HG03135 (cell line): ENCODE results near the gene GORASP1.

Experiments used
- ATAC-seq: cut with Tn5 transposase; IDR thresholded peaks from one replicate; pipeline ENCODE4 v1.9.1; 2021; ENCODE audit warnings: mild to moderate bottlenecking, moderate library complexity; ENCODE audit not compliant: unreplicated experiment

Gene GORASP1

DNA sequence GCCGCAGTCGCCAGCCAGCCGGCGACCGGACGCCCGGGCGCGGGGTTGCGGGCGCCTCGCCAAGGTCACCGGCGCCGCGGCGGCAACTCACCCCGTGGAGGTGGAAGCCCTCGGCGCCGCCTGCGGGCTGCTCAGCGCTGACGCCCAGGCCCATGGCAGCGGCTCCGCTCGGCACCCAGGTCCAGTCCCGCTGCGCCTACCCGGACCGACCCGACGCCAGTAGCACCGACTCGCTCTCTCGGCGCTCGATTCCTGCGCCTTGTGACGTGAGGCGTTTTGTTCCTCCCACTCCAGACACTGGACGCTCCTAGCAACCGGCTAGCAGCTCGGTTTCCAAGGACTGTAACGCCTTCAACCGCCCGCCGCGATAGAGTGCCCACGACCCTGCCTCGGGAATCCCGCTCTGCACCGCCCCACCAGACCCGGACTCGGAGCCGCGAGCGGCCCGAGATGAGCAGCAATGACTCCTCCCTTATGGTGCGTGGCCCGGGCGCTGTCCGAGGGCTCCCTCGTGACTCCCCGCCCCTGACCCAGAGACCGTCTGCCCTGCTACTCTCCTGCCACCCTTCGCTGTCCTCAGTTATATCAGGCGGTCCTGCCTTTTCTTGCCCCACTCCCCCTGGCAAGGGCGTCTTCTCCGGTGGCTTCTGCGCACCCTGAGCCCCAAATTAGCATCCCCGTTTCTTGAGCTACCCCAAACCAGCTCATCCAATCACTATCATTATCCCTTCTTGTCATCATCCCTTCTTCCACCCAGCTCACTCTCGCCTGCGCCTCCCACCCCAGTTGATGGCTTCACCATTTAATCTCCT lies at the start of gene GORASP1, which contains the start of gene TTC21A:
Gene GORASP1, minus strand, starts transcription at position 240 of the 812 bp plus-strand sequence. Its CDS starts 86 bp downstream, at position 154.
Gene TTC21A, plus strand, starts transcription at position 293 of the 812 bp plus-strand sequence. Its CDS starts 158 bp downstream, at position 451.
- no peak for ATAC-seq

GRCh38 chr3:39156421-39156820 lies 49.0 kb upstream of the GORASP1 start:
- no peak for ATAC-seq

DNA sequence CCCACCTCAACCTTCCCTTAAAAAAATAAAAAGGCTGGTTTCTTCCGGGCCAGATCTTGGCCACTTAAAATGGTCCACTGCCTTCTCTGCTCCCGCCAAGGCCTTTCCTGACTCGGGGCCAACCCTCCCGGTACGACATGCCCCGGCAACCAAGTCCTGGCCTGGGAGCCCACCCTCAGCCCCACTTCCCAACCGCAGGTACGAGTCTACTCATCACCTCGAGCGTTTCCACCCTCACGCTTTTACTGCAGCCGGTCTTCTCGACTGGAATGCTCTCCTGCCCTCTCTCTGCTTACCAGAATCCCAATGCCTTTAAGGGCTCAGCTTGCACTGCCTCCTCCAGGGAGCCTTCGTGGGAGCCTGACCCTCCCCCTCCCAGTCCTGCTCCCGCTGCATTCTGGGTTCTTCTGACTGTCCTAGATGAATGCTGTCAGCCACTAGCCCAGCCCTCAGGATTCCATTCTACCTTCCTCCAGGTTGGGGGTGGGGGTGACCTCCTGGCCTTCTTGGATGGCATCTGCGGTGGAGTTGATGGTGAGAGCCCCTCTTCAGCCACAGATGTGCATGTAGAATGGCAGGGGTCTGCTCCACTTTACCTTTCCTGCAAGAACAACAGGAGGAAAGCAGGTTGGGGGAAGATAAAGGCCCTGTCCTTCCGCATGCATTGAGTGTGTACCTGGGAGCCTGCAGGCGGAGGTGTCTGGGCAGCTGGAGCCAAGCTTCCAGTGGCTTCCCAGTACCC lies 47.0 kb upstream of the GORASP1 start:
- no peak for ATAC-seq

GRCh38 chr3:39153977-39154279 lies 46.5 kb upstream of the GORASP1 start:
- ATAC-seq: no peak

- ATAC-seq: no peak
Observed at GRCh38 chr3:39150803-39151631, 43.6 kb upstream of the GORASP1 start.

- no peak for ATAC-seq
Observed at GRCh38 chr3:39150148-39150802, 42.8 kb upstream of the GORASP1 start.

GRCh38 chr3:39149498-39150147 lies 42.2 kb upstream of the GORASP1 start:
- no peak for ATAC-seq

DNA sequence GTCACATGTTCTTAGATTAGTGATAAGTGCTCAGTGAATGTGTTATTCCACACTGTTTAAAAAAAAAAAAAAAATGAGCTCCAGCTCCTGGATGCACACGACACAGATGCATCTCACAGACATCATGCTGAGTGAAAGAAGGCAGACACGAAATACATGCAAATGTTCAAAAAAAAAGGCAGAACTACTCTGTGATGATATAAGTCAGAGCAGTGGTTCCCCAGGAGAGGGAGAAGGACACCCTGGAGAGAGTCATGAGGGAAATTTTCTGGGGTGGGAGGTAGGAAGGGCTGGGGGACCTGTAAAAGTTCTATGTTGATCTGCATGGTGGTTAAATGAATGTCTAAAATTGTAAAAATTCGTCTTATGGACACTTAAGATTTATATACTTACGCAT lies 41.6 kb upstream of the GORASP1 start:
- no peak for ATAC-seq

- ATAC-seq: no peak
Observed at GRCh38 chr3:39148435-39149058, 41.1 kb upstream of the GORASP1 start.

- ATAC-seq: peak; percentile 25
Observed at GRCh38 chr3:39147711-39148434, 40.4 kb upstream of the GORASP1 start.

- ATAC-seq: no peak
Observed at GRCh38 chr3:39146611-39147591, 39.5 kb upstream of the GORASP1 start.

DNA sequence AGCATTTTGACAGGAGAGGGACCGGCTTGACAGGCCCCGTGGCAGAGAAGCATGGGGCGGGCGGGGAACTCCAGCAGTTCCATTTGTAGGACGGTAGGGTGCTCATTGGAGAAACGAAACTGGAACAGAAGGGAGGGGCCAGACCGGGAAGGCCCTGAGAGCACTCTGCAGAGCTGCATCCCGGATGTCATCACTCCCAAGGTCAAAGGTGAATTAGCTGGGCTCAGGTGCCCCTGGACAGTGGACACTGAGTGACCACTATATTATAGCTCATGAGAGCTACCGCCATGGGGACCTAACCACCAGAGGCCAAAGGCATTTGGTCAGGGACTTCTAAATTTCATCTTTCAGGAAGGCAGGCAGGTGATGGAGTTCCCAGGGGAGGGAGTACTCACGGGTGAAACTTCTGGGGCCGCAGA lies 38.7 kb upstream of the GORASP1 start:
- no peak for ATAC-seq

GRCh38 chr3:39144748-39145380 lies 37.4 kb upstream of the GORASP1 start:
- ATAC-seq: no peak

- ATAC-seq: no peak
Observed at GRCh38 chr3:39144095-39144747, 36.8 kb upstream of the GORASP1 start.

GRCh38 chr3:39143051-39143885 lies 35.8 kb upstream of the GORASP1 start:
- ATAC-seq: no peak

DNA sequence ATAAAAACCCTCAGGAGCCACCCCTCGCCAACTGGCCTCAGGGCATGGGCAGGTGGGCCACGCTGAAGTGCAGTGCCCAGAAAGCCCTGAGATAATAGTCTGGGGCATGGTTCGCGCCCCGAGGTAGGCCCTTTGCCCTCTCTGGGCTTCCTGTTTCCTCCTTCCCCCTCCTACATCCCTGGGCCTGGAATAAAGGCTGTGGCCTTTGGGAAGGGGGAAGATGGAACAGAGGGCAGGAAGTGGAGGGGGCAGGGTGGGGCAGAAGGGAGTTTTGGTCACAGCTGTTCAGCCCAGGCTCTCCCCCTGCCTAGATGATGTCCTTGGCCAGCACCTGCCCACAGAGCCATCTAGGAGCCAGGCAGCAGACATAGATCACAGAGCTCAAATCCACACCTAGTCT lies 34.6 kb upstream of the GORASP1 start:
- ATAC-seq: no peak
